Upper lobe of right lung (tissue), 1 donor: Measurements from ENCODE around the gene DMRTA2. TPM values are rescaled to one million over a fixed set of nuclear protein-coding genes. Genes with fewer than 3 reads are reported as not detected.

ENCODE experiments used
- ATAC-seq: fragments of 200-7000 bp; cut with Tn5 transposase; one replicate; pipeline ENCODE4 v1.9.1; 2020; ENCODE audit warnings: mild to moderate bottlenecking, moderate library complexity
- DNase-seq: peaks from one replicate; pipeline ENCODE4 v3.0.0-alpha.2; 2020
- H3K27ac ChIP-seq: fragments of 200-600 bp; one replicate; pipeline ENCODE4 v1.8.0; 2022
- H3K27me3 ChIP-seq: fragments of 200-600 bp; one replicate; pipeline ENCODE4 v1.8.0; 2022; ENCODE audit warnings: mild to moderate bottlenecking
- H3K36me3 ChIP-seq: fragments of 200-600 bp; one replicate; pipeline ENCODE4 v1.8.0; 2022
- H3K4me1 ChIP-seq: fragments of 200-600 bp; one replicate; pipeline ENCODE4 v1.8.0; 2022
- H3K4me3 ChIP-seq: fragments of 200-600 bp; one replicate; pipeline ENCODE4 v1.8.0; 2022; ENCODE audit warnings: mild to moderate bottlenecking
- H3K9me3 ChIP-seq: fragments of 200-600 bp; one replicate; pipeline ENCODE4 v1.8.0; 2022
- intact Hi-C: fragments of 100-400 bp; cut with DNase I; formaldehyde crosslinking; loops from one replicate; pipeline ENCODE4 v1.11.0; 2022
- total RNA-seq: library from RNA; stranded (reverse); fragmentation: NEBNext Ultra II Directional; extraction: Animal tissue kit (Norgen Biotek cat#: 25700); gene quantifications from one replicate; pipeline ENCODE4 v1.2.1, GENCODE V29; 2021
- TF ChIP-seq, protein P1 (sequence below): fragments of 200-600 bp; IDR thresholded peaks from one replicate; pipeline ENCODE4 v1.8.0; 2022; ENCODE audit warnings: antibody characterized with exemption
- donor health status: DM: no; HTN: yes; CAD: no; lungs with severe emphysema.

The DMRTA2 gene
- total RNA-seq, 1 donor from 2014 or later = not detected

GRCh38 chr1:50426702-50427085 is 3.5 kb upstream of the DMRTA2 start:
- ATAC-seq (no peak), DNase-seq (no peak)
- H3K27me3 ChIP-seq = peaks cover 98% of the 10 kb centered on the region
- TF ChIP-seq, protein P1, sequence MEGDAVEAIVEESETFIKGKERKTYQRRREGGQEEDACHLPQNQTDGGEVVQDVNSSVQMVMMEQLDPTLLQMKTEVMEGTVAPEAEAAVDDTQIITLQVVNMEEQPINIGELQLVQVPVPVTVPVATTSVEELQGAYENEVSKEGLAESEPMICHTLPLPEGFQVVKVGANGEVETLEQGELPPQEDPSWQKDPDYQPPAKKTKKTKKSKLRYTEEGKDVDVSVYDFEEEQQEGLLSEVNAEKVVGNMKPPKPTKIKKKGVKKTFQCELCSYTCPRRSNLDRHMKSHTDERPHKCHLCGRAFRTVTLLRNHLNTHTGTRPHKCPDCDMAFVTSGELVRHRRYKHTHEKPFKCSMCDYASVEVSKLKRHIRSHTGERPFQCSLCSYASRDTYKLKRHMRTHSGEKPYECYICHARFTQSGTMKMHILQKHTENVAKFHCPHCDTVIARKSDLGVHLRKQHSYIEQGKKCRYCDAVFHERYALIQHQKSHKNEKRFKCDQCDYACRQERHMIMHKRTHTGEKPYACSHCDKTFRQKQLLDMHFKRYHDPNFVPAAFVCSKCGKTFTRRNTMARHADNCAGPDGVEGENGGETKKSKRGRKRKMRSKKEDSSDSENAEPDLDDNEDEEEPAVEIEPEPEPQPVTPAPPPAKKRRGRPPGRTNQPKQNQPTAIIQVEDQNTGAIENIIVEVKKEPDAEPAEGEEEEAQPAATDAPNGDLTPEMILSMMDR = no peak
- no peaks in the 10 kb centered on the region for H3K36me3 ChIP-seq
- no peak overlapping the region for H3K4me3 ChIP-seq
- H3K9me3 ChIP-seq = no peaks in the 10 kb centered on the region
- intact Hi-C loops = no loop called here
- H3K27ac ChIP-seq = no peak overlapping the region
- peaks cover 36% of the 10 kb centered on the region for H3K4me1 ChIP-seq

GRCh38 chr1:50426108-50426700 is 3.0 kb upstream of the DMRTA2 start:
- DNase-seq = no peak
- ATAC-seq = no peak

DNA sequence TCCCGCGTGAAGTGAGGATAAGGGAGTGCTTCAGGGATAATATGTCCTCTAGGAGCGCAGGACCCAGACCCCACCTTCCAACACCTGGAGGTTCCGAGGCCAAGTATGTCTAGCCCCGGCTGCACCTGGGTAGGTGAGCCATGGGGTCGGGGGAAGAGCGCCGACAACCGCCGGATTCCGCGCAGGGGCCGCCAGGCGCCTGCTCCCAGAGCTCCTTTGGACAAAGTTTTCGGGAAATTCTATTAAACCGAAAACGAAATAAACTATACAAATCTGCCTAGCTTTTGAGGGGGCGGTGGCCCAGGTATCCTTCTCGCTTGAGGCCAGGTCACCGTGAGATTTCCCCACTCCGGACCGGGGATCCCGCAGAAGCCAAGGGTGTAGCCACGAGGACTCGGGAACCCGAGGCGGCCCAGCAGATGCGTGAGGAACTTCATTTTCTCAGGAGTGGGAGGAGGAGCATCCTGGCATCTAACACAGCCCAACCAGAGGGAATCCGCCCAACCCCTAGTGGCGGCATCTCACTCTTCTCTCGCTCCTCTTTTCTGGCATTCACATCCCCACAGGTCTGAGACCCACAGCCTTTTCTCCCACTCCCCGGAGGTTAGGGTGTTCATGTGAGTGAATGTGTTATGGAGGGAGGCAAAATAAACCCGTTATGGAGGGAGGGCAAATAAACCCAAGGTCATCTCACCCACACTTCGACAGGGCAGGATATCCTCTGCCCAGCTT is 2.3 kb upstream of the DMRTA2 start:
- TF ChIP-seq, protein P1 = no peak
- Histone ChIP-seq H3K4me1 (peaks cover 39% of the 10 kb centered on the region), H3K9me3 (no peaks in the 10 kb centered on the region), H3K27me3 (peaks cover 100% of the 10 kb centered on the region), H3K4me3 (no peak overlapping the region), H3K36me3 (no peaks in the 10 kb centered on the region), H3K27ac (no peak overlapping the region)
- intact Hi-C loops = no loop called here
- no peak for ATAC-seq
- no peak for DNase-seq

More at GRCh38 chr1:50426108-50426700, 3.0 kb upstream of the DMRTA2 start:
- H3K4me1 ChIP-seq = peaks cover 36% of the 10 kb centered on the region
- H3K27ac ChIP-seq = no peak overlapping the region
- peaks cover 99% of the 10 kb centered on the region for H3K27me3 ChIP-seq
- H3K9me3 ChIP-seq = no peaks in the 10 kb centered on the region
- TF ChIP-seq, protein P1 = no peak
- no peaks in the 10 kb centered on the region for H3K36me3 ChIP-seq
- intact Hi-C loops = no loop called here
- no peak overlapping the region for H3K4me3 ChIP-seq

DNA sequence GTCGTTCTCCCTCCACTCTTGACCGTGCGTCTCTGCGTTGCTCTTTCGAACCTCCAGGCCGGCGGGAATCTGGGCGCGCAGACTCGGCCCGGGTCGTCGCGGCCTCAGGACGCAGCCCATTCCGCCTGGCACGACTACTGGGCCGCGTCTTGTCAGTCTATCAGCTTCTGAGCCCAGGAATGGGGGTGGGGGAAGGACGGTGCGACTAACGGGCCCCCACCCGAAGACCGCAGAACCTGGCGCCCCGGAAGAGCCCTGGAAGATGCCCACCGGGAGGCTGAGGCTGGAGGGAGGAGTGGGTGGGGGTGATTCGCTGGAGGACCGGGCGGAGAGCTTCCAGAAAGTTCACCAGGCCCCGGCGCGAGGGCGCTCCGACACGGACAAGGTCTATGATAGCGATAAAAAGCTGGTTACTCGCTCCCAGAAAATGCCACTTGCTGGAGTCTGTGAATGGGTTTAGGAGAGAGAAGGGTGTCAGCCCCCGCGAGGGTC is 1.7 kb upstream of the DMRTA2 start:
- TF ChIP-seq, protein P1 = no peak
- no peaks in the 10 kb centered on the region for H3K9me3 ChIP-seq
- no peaks in the 10 kb centered on the region for H3K36me3 ChIP-seq
- DNase-seq (no peak), ATAC-seq (no peak)
- peaks cover 100% of the 10 kb centered on the region for H3K27me3 ChIP-seq
- H3K4me1 ChIP-seq = peaks cover 40% of the 10 kb centered on the region
- no peak overlapping the region for H3K4me3 ChIP-seq
- intact Hi-C loops = no loop called here
- H3K27ac ChIP-seq = no peak overlapping the region

GRCh38 chr1:50424045-50424883 is 1.0 kb upstream of the DMRTA2 start:
- TF ChIP-seq, protein P1 = no peak
- intact Hi-C loops = no loop called here

More at GRCh38 chr1:50424045-50424883, 1.0 kb upstream of the DMRTA2 start:
- DNase-seq = no peak
- Histone ChIP-seq H3K9me3 (no peaks in the 10 kb centered on the region), H3K36me3 (no peaks in the 10 kb centered on the region), H3K4me1 (peaks cover 42% of the 10 kb centered on the region), H3K27me3 (peaks cover 100% of the 10 kb centered on the region), H3K27ac (no peak overlapping the region), H3K4me3 (peak overlapping the region; percentile 39)
- ATAC-seq = no peak
